Tibial nerve (tissue), 4 donors: ENCODE results near the gene CEP295NL.

Source experiments
- CTCF ChIP-seq, 5 experiments: fragments of 200-600 bp in 3 of 5; fragments of 450-650 bp in 2 of 5; sonication (generic) in 3 of 5; IDR thresholded peaks; one replicate each; pipeline ENCODE4 v1.5.1; 2016 to 2019; ENCODE audit warnings: antibody characterized with exemption in 5 of 5, mild to moderate bottlenecking in 3 of 5, moderate library complexity in 2 of 5
- EP300 ChIP-seq, 2 donors: sonication (generic); formaldehyde crosslinking; IDR thresholded peaks; one replicate each; pipeline ENCODE4 v1.6.1; 2017; ENCODE audit warnings: antibody characterized with exemption in 2 of 2, mild to moderate bottlenecking in 1 of 2
- POLR2A ChIP-seq, 2 donors: fragments of 450-650 bp; IDR thresholded peaks; one replicate each; pipeline ENCODE4 v1.6.1; 2017; ENCODE audit warnings: antibody characterized with exemption in 2 of 2, mild to moderate bottlenecking in 2 of 2, moderate library complexity in 2 of 2

- TF ChIP-seq CTCF (IDR thresholded peaks at IDR 0.05) (peak in 3 of 5 experiments; percentile 2 to 72 (median 54)), EP300 (IDR thresholded peaks at IDR 0.05) (peak; percentile 100), POLR2A (IDR thresholded peaks at IDR 0.05) (peak; percentile 95 to 96)
Observed at GRCh38 chr17:78840780-78841611, 62.0 kb downstream of the CEP295NL start, which contains the start of gene USP36.
